HG03432 (cell line): Measurements from ENCODE around the gene MAPKAPK3.
"Not testable (repeated sequence)": the region's sequence is repeated elsewhere in the genome, so short reads cannot be mapped to it uniquely, and the experiment has no call there.

Experiments
- ATAC-seq: cut with Tn5 transposase; IDR thresholded peaks from one replicate; pipeline ENCODE4 v1.9.1; 2021; ENCODE audit warnings: mild to moderate bottlenecking, moderate library complexity; ENCODE audit not compliant: unreplicated experiment

The MAPKAPK3 gene

GRCh38 chr3:50652709-50653108, 35.8 kb downstream of the MAPKAPK3 start:
- ATAC-seq: peak; percentile 50

- no peak for ATAC-seq
These were observed 37.1 kb downstream of the MAPKAPK3 start for GRCh38 chr3:50653937-50654595.

GRCh38 chr3:50655009-50655830, 38.3 kb downstream of the MAPKAPK3 start:
- ATAC-seq: no peak

GRCh38 chr3:50656417-50657195, 39.7 kb downstream of the MAPKAPK3 start:
- ATAC-seq: no peak

- no peak for ATAC-seq
These were observed 40.5 kb downstream of the MAPKAPK3 start for GRCh38 chr3:50657407-50657806.

- ATAC-seq: no peak
These were observed 40.9 kb downstream of the MAPKAPK3 start for GRCh38 chr3:50657816-50658215.

- no peak for ATAC-seq
These were observed 41.5 kb downstream of the MAPKAPK3 start for GRCh38 chr3:50658416-50658815.

- no peak for ATAC-seq
These were observed 41.9 kb downstream of the MAPKAPK3 start for GRCh38 chr3:50658831-50659230.

- no peak for ATAC-seq
These were observed 43.4 kb downstream of the MAPKAPK3 start for GRCh38 chr3:50660386-50660785.

GRCh38 chr3:50661321-50661837, 44.4 kb downstream of the MAPKAPK3 start:
- no peak for ATAC-seq

- ATAC-seq: no peak
These were observed 45.5 kb downstream of the MAPKAPK3 start for GRCh38 chr3:50662408-50662807.

- no peak for ATAC-seq
These were observed 48.3 kb downstream of the MAPKAPK3 start for GRCh38 chr3:50665081-50665840.

- ATAC-seq: not testable (repeated sequence)
These were observed 48.8 kb downstream of the MAPKAPK3 start for GRCh38 chr3:50665841-50666115.

GRCh38 chr3:50666837-50667236, 49.9 kb downstream of the MAPKAPK3 start:
- no peak for ATAC-seq

- ATAC-seq: no peak
These were observed 54.4 kb downstream of the MAPKAPK3 start for GRCh38 chr3:50671331-50671730.

GRCh38 chr3:50672656-50673055, 55.7 kb downstream of the MAPKAPK3 start:
- no peak for ATAC-seq

- no peak for ATAC-seq
These were observed 57.0 kb downstream of the MAPKAPK3 start for GRCh38 chr3:50673931-50674330.

- ATAC-seq: peak; percentile 89
These were observed 57.6 kb downstream of the MAPKAPK3 start, which contains the start of gene DOCK3 for GRCh38 chr3:50674349-50675178. Gene DOCK3 (plus strand): TSS chr3:50674927. CDS start chr3:50675264, 337 bp downstream.

- ATAC-seq: peak; percentile 36
These were observed 58.5 kb downstream of the MAPKAPK3 start for GRCh38 chr3:50675179-50676030.
